Epithelial cell of proximal tubule (primary cell): ENCODE results near the gene MS4A5. TPM values are rescaled to one million over a fixed set of nuclear protein-coding genes. Genes with fewer than 3 reads are reported as not detected.

Experiments
- DNase-seq: peaks from one replicate; pipeline ENCODE4 v3.0.0-alpha.2; 2011; ENCODE audit warnings: low read depth
- H3K4me3 ChIP-seq: 2 replicates; pipeline ENCODE4 v1.5.1; 2011; ENCODE audit warnings: low read depth, mild to moderate bottlenecking, low read length
- CTCF ChIP-seq: conservative IDR thresholded peaks from 2 replicates; pipeline ENCODE4 v1.5.1; 2012; ENCODE audit warnings: low read depth, mild to moderate bottlenecking, low read length
- total RNA-seq: library from RNA; depleted of rRNA; stranded (reverse); fragments of >200 nt; gene quantifications from 2 replicates; pipeline ENCODE4 v1.2.3, GENCODE V29; 2015

The MS4A5 gene, protein sequence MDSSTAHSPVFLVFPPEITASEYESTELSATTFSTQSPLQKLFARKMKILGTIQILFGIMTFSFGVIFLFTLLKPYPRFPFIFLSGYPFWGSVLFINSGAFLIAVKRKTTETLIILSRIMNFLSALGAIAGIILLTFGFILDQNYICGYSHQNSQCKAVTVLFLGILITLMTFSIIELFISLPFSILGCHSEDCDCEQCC
- not detected in 2 replicates for total RNA-seq

DNA sequence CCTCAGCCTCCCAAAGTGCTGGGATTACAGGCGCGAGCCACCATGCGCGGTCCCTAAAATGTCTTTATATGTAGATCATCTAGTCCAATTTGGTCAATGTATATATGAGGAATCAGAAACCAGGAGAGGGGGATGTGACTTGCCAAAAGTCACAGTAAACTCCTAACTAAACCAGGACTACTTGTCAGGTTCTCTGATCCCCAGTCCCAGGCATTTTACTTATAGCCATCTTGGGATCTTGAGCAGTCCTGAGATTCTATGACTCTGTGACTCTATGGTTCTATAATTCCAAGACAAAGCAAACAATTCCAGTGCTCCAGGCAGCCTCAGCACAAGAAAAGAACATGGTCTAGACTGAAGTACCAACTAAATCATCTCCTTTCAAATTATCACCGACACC, at the start of gene MS4A5:
MS4A5 (plus strand) TSS at position 301 of the 400 bp plus-strand sequence. CDS start 103 bp downstream, outside the sequence.
- no peak for DNase-seq
- no peak within 1 kb of the TSS for H3K4me3 ChIP-seq
- no peak for TF ChIP-seq CTCF

- TF ChIP-seq CTCF, result no peak
- H3K4me3 ChIP-seq, result no peak overlapping the region
These were observed 40.0 kb upstream of the MS4A5 start for GRCh38 chr11:60389279-60389910.

GRCh38 chr11:60390419-60390818, 39.0 kb upstream of the MS4A5 start:
- no peak overlapping the region for H3K4me3 ChIP-seq
- TF ChIP-seq CTCF, result no peak
- no peak for DNase-seq

More at GRCh38 chr11:60389279-60389910, 40.0 kb upstream of the MS4A5 start:
- no peak for DNase-seq

GRCh38 chr11:60392361-60392760, 37.0 kb upstream of the MS4A5 start:
- DNase-seq, result no peak
- TF ChIP-seq CTCF, result no peak
- no peak overlapping the region for H3K4me3 ChIP-seq

DNA sequence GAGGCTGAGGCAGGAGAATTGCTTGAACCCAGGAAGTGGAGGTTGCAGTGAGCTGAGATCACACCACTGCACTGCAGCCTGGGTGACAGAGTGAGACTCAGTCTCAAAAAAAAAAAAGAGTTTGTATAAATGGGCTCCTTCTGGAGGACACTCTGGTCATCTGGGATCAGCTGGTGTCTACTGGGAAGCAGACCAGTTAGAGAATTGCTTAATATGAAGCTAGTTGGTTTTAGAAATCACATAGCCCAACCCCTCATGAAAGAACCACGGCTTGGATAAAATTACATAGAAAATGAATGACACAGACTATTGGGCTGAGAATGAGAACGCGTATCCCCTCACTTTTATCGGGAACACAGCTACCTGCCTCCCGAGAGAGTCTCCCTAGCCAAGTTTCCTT, 36.4 kb upstream of the MS4A5 start:
- no peak for DNase-seq
- TF ChIP-seq CTCF, result no peak
- H3K4me3 ChIP-seq, result no peak overlapping the region

DNA sequence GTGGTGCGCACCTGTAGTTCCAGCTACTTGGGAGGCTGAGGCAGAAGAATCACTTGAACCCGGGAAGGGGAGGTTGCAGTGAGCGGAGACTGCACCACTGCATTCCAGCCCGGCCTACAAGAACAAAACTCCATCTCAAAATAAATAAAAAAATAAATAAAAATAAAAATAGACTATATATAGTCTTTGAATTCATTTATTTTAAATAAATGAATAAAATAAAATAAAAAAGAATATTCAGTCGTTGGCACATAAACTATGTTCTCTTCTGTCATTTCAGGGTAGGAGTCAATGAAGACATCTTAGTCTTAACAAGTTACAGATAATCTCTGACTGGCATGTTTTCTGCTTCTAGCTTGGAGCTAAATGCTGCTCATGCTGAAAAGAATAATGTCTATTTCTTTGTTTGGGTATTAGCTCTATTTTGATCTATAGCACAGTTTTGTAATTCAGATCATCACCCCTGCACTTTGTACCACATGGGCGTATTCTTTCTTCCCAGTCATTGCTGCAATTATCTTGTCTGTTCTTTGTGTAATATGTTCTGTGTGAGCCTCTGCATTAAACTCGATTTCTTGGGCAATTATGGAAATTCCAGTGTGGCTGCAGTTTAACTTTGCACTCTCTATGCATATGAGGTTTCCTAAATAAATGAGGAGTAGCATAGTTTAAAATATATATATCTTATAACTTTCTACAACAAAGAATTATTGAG, 34.5 kb upstream of the MS4A5 start:
- no peak for TF ChIP-seq CTCF
- no peak overlapping the region for H3K4me3 ChIP-seq
- DNase-seq, result no peak
